Astrocyte (in vitro differentiated cells and primary cell): ENCODE results near the gene MAVS.

ENCODE experiments used
- CTCF ChIP-seq: IDR thresholded peaks from 2 replicates; pipeline ENCODE4 v1.5.1; 2011; ENCODE audit warnings: low read depth, mild to moderate bottlenecking, inconsistent platforms, low read length, moderate library complexity; ENCODE audit not compliant: insufficient read depth
- EZH2 ChIP-seq: IDR thresholded peaks from 2 replicates; pipeline ENCODE4 v1.6.1; 2012; ENCODE audit warnings: mild to moderate bottlenecking, low read length, inconsistent platforms; ENCODE audit not compliant: insufficient read depth

- no peak for TF ChIP-seq CTCF
- no peak for TF ChIP-seq EZH2
These were observed 275 bp upstream of the MAVS start for GRCh38 chr20:3846378-3846739.
